Measurements from ENCODE around the gene PTER. TPM values are rescaled to one million over a fixed set of nuclear protein-coding genes. Genes with fewer than 3 reads are reported as not detected.

PTER gene
- total and polyA plus RNA-seq, 9 of the 15 experiments (the other 6 are each of a cell fraction or from before 2014, with no cell fraction given): 15.5 to 42.1 (median 28.6) TPM

DNA sequence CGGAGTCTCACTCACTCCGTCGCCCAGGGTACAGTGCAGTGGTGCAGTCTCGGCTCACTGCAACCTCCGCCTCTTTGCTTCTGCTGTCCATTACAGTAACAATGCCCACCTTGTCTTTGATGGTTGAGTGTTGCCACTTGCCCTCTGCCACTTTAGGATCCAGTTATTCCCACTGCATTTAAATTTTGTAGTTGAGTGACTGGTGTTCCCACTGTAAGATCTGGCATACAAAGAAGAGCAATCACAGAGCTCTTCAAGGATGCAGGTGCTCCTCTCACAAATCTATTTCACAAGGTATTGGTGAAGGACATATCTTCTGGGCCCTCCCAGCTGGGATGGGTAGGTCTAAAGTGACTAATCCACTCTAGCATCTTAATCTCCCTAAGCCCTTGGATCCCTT, 12.6 kb downstream of the PTER start:
- H4K20me1 ChIP-seq (replicated peaks; ENCODE audit: control insufficient read depth, insufficient read depth, low read length): no peaks in the 10 kb centered on the region; the same call in 1 of the 2 replicates
- ATAC-seq (no peak), DNase-seq (ENCODE audit: extremely low read depth in 1 of 4, low spot score in 3 of 4) (no peak), FAIRE-seq (no peak)
- no peaks in the 10 kb centered on the region for H3K9me1 ChIP-seq (ENCODE audit: control insufficient read depth, insufficient read depth, low read length)
- TF ChIP-seq CCNT2 (IDR thresholded peaks at IDR 0.05; ENCODE audit: borderline replicate concordance, extremely low read depth, insufficient read length, low read depth, low read length) (no peak), KAT8 (IDR thresholded peaks at IDR 0.05; ENCODE audit: low read depth) (no peak), IRF2 (CRISPR knock-in tag; IDR thresholded peaks at IDR 0.05) (no peak), ILK (tag; IDR thresholded peaks at IDR 0.05; ENCODE audit: borderline replicate concordance, low read depth) (no peak), HDAC1 (IDR thresholded peaks at IDR 0.05) (no peak), RHOXF2B (CRISPR knock-in tag; conservative IDR thresholded peaks at IDR 0.05) (no peak), STAG1 (CRISPR knock-in tag; IDR thresholded peaks at IDR 0.05; ENCODE audit: borderline replicate concordance) (no peak), MEIS2 (IDR thresholded peaks at IDR 0.05; ENCODE audit: partially characterized antibody) (no peak), HNRNPUL1 (IDR thresholded peaks at IDR 0.05; ENCODE audit: low read length) (no peak), RBM17 (IDR thresholded peaks at IDR 0.05; ENCODE audit: borderline replicate concordance, low read depth, low read length) (no peak)
- TF ChIP-seq, protein P1, sequence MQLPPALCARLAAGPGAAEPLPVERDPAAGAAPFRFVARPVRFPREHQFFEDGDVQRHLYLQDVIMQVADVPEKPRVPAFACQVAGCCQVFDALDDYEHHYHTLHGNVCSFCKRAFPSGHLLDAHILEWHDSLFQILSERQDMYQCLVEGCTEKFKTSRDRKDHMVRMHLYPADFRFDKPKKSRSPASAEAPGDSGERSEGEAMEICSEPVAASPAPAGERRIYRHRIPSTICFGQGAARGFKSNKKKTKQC (CRISPR knock-in tag; IDR thresholded peaks at IDR 0.05): no peak
- TF ChIP-seq, protein P2, sequence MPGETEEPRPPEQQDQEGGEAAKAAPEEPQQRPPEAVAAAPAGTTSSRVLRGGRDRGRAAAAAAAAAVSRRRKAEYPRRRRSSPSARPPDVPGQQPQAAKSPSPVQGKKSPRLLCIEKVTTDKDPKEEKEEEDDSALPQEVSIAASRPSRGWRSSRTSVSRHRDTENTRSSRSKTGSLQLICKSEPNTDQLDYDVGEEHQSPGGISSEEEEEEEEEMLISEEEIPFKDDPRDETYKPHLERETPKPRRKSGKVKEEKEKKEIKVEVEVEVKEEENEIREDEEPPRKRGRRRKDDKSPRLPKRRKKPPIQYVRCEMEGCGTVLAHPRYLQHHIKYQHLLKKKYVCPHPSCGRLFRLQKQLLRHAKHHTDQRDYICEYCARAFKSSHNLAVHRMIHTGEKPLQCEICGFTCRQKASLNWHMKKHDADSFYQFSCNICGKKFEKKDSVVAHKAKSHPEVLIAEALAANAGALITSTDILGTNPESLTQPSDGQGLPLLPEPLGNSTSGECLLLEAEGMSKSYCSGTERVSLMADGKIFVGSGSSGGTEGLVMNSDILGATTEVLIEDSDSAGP (CRISPR knock-in tag; IDR thresholded peaks at IDR 0.05): no peak
- no peak overlapping the region for H3K4me2 ChIP-seq (ENCODE audit: insufficient read depth, low read length)
- no peak overlapping the region for H3K9ac ChIP-seq (ENCODE audit: insufficient read depth in 1 of 2, low read depth in 2 of 2, low read length in 2 of 2)
- no peak overlapping the region for H3K4me3 ChIP-seq
- H3K79me2 ChIP-seq (ENCODE audit: control insufficient read depth, insufficient read depth, low read length): peaks cover 11% of the 10 kb centered on the region
- H3K27ac ChIP-seq (ENCODE audit: extremely low read depth, low read depth, low read length): no peak overlapping the region
- no peak overlapping the region for H2AFZ ChIP-seq (ENCODE audit: low read depth, low read length)
- H3K27me3 ChIP-seq (ENCODE audit: control insufficient read depth in 2 of 2, insufficient read depth in 2 of 2, low read length in 2 of 2): no peaks in the 10 kb centered on the region
- CTCF ChIA-PET (ENCODE audit: low intra/inter-chr PET ratio): no interaction called here
- intact Hi-C loops (cut with micrococcal nuclease) (no loop called here), in situ Hi-C loops (cut with MboI) (no loop called here)
- peaks cover 26% of the 10 kb centered on the region; the same call in 2 of the 3 replicates for H3K36me3 ChIP-seq (ENCODE audit: control insufficient read depth, insufficient read depth, low read length)
- 100% methylated on average over 2 of the region's 5 CpGs for WGBS (ENCODE audit: insufficient coverage, low coverage, missing lambda C conversion rate)
- POLR2A ChIA-PET: interaction anchor here (0.7 to 1.3 kb wide), 2 partner anchors 12 to 31 kb away, joined by 3 to 4 read pairs; no protein-coding TSS in a partner anchor
- no TSS peak for BruUV-seq (replicated peaks)
- no peaks in the 10 kb centered on the region for H3K4me1 ChIP-seq (replicated peaks in 1 of 2; ENCODE audit: control insufficient read depth in 2 of 2, insufficient read depth in 2 of 2, low read length in 2 of 2)
- no peaks in the 10 kb centered on the region for H3K9me3 ChIP-seq (replicated peaks; ENCODE audit: control insufficient read depth, insufficient read depth, low read depth, low read length)

Measured in K562 (cell line).